HS-27A (cell line): ENCODE results near the gene CITED1.
"Not testable (repeated sequence)": the region's sequence is repeated elsewhere in the genome, so short reads cannot be mapped to it uniquely, and the experiment has no call there.

Source experiments
- DNase-seq: peaks from one replicate; pipeline ENCODE4 v3.0.0-alpha.2; 2012; ENCODE audit warnings: low read depth, missing footprints

The CITED1 gene, protein sequence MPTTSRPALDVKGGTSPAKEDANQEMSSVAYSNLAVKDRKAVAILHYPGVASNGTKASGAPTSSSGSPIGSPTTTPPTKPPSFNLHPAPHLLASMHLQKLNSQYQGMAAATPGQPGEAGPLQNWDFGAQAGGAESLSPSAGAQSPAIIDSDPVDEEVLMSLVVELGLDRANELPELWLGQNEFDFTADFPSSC

DNA sequence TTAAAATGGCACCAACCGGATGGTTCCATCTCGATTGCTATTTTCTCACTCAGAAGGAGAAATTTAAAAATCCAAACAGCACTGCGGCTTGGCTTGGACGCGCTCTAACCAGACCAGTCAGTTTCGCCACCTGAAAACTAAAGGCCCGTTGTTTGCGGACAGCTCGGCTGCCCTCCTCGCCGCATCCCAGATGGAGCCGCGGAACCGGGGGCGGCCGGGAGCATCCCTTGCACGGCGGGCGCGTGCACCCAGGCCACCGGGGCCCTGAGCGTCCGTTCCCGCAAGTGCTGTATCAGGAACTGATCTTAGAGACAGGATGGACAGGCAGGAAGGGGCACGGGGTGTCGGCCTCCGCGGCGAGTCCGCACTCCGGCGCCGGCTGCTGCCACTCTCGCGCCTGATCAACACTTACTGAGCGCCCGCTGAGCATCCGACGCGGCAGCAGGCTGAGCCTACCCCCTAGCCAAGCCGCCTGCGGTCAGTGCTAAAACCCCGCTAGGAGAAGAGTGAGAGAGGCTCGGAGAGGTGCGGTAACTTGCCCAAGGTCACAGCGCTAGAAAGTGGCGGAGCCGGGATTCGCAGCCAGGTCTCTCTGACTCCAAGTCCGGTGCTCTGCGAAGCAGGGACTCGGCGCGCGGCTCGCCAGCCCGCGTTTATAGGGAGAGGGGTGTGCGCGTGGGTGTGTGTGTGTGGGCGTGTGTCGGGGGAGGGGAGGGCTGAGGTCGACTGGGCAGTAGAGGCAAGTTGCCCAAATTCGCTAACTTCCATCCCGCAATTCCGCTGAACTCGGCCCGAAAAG, at the start of gene CITED1:
CITED1 (minus strand) TSS at position 629 of the 799 bp plus-strand sequence. CDS start 3,045 bp downstream, outside the sequence.
- no peak for DNase-seq

DNA sequence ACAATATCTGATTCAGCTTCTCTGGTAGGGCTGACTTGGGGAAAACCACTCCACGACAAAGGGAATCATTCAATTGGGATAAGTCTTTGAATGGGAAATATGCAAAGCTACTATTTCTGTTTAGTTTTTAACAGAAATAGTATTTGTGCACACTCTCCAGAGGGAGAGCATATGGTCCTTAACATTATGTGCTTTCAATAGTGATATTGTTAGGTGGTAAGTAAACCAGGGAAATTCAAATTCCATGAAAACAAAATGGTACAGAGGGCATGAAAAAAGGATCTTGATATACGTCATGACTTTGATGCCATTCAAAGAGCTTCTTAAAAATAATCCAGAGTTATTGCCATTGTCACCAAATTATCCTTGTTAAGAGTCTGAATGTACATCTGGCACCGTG, 47.1 kb upstream of the CITED1 start:
- no peak for DNase-seq

DNA sequence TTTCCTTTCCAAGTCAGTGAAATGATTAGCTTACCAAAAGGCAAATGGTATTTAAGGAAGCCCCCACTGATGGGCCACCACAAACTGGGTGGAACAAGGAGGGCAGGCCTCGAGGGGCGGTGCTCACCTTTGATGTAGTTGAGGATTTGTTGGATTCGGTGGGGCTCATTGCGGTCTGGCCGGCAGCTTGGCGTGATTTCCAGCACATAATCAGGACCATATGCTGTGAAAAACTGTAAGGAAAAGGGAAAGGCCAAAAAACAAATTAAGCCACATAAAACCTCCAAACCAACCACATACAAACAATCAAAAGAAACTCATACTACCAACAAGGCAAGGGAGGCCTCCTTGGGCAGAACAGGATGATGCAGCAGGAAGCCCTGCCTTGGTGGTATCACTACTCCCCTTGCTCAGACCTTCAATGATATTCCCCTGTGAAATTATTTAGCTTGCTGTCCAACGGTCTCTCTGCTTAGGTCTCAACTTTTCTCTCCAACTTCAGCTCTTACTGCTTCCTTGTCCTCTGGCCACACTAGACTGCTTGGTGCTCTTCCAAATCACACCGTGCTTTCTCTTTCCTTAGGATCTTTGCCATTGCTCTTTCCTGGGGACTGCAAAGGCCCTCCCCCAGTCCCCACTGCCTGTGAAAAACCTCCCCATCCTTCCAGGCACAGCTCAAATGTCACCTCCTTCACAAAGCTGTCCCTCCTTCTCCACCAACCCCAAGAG, 46.1 kb upstream of the CITED1 start:
- DNase-seq, result no peak

DNA sequence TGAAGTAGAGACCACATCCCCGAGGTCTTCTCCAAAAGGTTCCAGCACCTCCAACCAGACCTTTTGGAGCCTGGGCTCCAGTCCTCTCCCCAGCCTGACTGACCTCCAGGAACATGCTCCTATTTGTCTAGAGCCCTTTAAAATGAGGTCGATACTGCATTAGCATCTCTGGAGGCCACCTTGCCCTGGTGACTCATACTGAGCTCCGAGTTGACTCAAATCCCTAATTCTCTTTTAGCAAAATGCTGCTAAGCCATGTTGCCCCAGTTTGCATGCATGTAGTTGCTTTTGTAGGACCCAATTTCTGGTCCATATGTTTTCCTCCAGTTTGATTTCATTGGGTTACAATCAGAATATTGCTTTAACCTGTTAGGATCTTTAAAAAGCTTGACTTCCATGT, 43.5 kb upstream of the CITED1 start:
- no peak for DNase-seq

DNA sequence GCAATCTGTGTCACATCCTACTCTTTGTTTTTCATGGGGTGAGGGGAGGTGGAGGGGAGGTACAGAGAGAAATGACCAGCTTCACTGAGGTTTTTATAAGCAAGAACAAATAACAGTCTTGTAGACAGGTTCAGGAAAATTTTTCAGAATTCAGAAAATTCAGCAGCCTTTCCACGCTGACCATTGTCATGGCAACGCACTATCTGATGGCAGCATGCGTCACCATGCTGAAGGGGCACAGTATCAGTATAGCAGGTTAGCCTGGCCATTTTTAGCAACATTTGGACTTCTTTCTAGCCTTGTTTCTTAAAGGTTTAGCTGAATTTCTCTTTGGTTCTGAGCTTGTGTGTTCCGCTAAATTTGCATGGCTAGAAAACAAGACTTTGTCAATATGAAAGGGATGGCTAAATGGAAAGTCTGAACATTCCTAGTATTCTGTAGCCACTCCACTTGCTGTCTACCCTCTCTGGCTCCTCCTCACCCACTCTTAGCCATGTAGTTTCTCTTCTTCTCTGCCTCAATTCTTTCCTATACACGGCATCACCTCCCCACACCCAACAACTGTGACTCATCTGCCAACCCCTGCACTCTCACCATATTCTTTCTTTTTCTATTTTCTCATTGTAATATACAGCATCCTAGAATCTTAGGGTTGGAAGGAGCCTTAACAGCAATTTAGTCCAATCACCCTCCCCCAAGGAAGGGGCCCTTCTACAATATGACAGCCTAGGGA, 42.7 kb upstream of the CITED1 start:
- no peak for DNase-seq

DNA sequence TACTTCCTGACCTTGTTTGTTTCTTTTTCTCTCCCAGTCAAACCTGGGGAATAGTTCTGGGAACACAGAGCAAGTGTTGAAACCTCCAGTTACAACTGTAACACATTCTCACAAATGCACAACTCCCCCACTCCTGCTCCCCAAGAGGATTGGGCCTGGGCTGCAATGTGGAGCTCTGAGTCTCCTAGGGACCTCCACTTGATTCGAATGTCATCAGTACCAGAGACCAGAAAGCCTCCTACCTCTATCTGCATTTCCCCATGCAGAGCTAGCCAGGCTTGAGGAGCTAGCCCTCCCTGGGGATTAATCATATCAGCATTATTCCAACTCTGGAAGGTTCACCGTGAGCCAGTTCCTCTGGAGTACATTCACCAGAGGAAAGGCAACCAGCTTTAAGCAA, 41.7 kb upstream of the CITED1 start:
- no peak for DNase-seq

DNA sequence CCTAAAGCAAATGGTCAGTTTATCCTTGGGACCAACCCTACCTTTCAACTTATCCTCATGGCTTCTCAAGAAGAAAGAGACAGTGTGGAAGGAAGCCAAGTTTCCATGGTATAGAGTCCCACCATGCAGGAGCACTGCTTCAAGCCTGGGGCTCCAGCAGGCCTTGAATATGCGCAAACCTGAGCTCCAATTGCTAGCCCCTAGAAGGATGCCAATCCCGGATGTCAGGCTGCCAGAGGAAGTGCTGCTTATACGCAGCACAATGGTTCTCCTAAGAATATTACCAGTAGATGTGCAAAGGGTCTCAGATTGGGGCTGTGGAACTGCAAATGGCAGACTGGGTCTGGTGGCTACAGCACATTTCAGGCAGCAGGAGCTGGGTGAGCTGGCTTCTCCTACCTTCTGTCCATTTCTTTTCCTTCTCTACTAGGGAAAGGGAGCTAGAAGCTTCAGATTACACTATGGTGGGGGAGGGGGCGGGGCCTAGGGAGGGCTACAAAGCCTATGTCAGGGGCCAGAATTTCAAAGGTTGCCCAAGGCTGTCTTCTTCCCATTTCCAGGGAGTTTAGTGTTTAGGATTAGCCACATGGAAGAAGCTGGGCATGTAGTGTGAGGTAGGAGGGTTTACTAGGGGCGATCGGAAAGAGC, 40.7 kb upstream of the CITED1 start:
- DNase-seq, result no peak

DNA sequence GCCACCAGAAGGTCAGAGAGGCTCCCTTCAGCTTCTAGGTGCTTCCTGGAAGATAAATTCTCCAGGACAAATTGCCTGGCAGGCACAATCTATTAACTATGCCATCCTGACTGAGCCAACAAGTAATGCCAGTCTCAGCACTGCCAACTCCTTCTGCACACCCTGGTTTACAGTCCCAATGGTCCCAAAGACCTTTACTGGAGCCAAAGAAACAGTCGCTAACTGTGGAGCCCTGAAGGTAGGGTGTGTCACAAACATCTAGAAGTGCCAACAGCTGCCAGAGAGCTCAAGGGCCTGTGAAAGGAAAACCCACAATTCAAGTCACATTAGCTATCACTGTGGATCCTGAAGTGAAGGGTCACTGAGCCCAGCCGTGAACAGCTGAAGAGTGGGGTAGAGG, 34.9 kb upstream of the CITED1 start:
- no peak for DNase-seq

DNA sequence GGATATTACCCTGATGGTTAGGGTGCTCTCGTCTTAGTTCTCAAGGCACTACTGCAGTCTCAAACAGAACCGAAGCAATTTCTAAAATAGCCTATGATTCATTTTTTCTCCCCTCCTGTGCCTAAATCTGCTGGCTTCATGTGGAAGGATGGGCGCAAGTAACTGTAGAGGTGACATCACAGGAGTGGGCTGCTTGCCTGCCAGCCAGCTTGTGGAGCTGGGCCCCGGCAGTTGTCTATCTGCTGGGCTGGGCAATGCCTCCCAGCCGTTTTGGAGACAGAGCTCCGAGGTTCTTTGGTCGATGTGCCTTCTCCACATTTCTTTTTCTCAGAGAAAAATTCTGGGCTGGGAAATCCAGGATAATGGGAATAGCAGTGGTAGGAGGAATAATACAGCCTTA, 34.3 kb upstream of the CITED1 start:
- DNase-seq, result no peak

DNA sequence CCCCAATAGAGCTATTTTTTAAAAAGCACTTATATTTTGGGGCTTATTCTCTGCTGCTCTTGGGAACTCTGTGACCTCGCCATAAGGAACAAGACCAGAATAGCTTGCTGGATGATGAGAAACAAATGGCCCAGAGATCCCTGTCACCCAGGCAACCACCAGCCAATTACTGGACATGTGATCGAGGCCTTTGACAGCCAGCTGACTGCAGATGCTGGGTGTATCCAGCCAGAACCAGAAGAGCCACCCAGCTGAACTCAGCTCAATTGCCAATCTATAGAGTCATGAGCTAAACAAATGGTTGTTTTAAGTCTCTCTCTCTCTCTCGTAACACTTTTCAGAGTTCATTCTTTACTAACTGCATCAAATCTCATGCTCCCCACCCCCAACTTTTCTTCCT, 24.4 kb upstream of the CITED1 start:
- no peak for DNase-seq

DNA sequence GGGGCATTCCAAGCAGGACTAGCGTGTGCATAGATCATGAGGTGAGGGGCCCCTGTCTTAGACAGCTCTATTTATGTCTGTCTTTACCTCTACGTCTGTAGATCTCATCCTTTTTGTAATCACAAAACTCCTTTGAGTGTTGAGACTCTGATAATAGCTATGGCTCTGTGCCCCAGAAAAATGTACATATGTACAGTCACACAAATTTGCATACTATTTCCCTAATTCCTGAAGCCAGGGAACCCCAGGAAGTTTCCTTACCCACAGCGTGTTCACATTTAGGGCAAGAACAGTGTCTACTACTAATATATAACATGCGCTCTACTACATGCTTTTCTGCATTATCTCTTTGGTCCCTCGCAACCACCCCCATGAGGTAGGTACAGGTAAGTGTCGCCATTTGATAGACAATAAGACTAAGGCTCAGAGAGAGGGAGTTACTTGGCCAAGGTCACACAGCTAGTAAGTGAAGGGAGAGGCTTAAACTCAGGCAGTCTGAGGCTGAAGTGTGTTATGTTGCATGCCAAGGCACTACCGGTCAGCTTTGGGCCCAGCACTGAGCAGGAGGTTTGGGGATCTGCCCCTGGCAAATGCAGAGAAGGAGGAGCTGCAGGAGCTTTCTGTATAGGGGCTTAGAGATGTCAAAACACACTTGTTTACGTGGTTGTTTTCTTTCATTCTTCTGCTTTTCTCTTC, 21.0 kb upstream of the CITED1 start:
- no peak for DNase-seq

DNA sequence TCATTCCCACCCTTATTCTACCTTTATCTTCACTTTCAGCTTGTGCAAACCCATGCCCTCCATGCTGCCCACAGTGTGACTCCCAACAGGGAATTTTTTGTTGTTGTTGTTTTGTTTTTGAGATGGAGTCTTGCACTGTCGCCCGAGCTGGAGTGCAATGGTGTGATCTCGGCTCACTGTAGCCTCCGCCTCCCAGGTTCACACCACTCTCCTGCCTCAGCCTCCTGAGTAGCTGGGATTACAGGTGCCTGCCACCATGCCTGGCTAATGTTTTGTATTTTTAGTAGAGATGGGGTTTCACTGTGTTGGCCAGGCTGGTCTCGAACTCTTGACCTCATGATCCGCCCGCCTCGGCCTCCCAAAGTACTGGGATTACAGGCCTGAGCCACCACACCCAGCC, 13.9 kb upstream of the CITED1 start:
- not testable (repeated sequence) for DNase-seq

DNA sequence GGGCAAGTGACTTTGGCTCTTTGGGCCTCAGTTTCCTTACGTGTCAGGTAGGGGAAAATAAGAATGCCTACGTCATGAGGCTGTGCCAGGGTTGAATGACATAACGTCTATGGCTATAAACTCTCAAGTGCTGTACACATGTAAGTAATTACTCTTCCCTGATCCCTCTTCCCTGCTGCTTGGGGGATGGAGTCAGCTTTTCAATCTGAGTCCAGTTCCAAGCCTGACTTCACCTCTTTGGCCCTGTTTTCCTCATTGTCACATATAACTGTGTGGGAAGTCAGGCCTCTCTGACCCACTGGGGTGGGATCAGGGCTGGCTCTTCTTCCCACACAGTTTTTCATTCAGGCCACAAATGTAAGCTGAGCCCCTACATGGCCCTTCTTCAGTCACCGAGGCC, 11.4 kb upstream of the CITED1 start:
- no peak for DNase-seq

DNA sequence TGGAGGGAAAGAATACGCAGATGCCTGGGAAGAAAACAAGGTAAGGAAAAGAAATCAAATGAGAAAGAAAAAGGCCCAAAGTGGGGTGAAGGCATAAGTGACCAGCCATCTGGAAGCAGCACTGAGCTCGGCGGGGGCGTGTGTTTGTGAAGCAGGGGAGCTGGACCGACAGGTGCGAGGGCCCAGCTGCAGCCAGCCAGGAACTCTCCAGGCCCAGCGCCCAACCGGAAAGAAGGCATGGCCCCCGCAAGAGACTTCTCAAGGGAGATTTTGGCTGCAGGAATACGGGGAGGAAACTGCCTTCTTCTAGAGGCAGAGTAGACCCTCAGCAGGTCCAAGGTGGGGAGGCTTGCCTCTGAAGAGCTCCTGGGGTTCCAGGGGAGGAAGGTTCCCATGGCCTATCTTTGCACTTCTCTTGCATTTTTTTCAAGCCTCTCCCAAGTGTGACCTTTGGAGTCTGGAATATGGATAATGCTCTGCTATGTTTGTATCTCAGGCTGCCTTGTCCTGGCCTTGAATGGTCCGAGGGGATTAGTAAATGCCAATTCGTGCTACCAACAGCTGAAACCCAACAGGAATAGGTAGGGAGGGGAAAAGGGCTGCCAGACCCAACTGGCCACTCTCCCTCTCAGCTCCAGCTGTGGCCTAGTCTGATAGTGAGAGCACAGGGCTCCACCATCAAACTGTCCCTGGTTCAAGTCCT, 10.8 kb upstream of the CITED1 start:
- no peak for DNase-seq

DNA sequence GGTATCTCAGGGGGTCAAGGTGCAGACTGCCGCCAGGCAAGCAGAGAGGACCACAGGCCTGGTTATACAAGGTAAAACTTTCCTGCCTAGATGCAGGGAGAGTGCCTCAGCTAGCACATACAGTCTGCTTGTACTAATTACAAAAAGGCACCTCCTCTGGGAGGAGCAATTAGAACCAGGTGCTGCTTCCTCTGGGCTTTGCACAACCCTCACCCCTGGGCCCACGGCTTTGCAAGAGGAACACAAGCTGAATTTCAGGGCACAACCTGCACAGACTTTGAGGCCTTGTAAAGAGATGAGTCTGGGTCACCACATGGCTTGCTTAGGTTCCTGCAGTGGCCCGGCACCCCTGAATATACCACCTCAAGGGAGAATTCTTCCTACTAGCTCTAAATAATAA, 9.2 kb upstream of the CITED1 start:
- DNase-seq, result no peak

DNA sequence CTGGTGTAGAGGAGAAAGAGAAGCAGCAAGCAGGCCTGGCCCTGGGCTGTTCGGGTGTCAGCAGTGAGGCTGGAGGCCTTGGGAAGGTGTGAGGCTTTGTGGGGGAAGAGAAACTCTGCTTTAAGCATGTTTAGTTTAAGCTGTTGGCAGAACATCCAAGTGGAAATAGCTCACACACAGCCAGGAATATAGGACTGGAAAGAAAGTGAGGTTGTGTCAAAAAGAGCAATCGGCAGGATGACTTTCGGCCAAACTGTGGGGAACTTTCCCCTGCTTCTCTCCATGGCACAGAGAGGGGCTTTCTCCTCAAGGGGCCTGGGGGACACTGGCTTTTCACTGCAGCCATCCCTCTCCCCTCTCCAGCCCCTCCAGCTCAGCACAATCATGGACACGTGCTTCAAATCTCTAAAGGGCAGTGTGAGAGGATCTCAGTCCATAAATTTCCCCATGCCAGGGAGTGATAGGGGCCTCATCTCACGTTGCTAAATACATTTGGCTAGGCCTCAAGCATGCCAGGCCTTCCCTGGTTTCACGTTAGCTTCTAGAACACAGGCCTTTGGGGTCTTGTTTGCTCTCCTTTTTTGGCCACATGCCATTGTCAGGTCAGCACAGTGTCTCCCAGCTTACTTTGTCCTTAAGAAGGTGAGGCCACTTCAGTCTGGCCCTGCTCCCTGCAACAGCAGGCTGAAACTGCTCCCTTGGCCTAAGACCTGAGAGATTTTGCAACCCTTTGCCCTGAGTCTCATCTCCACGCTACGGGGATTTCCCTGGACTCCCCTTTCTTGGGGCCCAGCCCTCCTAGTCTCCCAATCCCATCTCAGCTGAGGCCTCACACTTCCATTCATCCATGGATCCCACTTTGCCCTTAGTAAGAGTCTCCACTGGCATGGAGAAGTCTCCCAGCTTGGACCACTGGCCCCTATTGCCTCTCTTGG, 8.3 kb upstream of the CITED1 start:
- DNase-seq, result no peak

DNA sequence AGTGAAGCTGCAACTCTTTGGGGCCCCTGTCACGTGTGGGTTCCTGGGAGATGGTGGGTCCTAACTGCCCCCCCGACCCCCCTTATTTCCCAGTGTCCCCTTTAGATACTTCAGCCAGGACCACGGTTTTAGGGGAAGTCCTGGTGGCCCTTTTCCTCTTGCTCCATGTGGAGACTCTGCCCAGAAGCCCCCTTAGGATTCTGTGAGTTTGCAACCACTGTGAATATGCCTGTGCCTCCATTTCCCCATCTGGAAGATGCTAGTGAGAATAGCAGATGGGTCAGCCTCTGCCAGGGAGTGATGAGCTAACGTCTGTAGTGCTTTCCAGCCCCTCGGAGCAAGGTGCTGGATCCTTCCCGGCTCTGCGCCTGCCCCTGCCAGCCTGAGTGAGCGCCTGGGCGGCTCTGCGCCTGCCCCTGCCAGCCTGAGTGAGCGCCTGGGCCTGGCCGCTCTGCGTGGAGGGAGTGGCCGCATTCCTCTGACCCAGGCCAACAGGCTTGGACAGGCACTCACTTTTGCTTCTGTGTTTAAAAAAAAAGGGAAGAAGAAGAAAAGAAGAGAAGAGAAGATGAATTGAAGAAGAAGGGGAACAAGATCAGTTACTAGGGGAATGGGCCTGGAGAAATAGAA, 6.7 kb upstream of the CITED1 start:
- no peak for DNase-seq

DNA sequence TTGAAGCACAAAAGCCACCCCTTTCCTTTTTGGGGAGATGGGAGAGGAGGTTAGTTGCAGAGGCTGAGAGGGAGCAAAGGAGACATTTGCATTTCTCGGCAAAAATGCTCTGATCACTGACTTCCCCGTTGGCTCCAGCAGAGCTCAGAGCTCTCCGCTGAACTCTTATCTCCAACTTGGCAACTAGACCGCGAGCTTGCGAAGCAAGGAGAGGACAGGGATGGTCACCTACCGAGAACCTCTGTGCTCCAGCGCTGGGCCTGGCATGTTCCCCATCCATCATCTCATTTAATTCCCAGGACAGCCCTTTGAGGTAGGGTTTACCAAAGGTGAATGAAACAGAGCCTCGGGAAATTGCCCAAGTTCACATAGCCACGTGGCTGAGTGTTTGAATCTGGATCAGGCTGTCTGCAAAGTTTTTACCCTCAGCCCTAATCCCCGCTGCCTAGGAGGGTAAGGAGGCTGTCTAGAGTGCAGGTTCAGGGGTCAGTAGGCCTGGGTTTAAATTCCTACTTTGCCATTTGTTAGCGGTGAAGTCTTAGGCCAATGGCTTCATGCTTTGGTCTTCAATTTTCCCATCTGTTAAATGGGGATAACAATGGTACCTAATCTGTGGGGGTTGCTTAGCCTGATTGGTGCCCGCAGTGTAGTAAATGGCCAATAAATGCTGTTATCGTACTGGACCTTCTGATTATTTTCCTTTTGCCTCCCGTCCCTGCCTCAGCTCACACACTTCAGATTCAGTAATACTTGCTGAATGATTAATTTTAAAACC, 3.8 kb upstream of the CITED1 start:
- DNase-seq, result no peak
